CD4-positive, alpha-beta T cell treated with Interleukin-6 at 100 ng/mL for 8 hours (primary cell): ENCODE data around the gene TBC1D22B.
"Not testable (repeated sequence)": the region's sequence is repeated elsewhere in the genome, so short reads cannot be mapped to it uniquely, and the experiment has no call there.

ENCODE experiments used
- DNase-seq: peaks from one replicate; pipeline ENCODE4 v3.0.0-alpha.2; 2020; ENCODE audit warnings: mixed read lengths, low spot score

TBC1D22B gene

GRCh38 chr6:37303891-37304503, 46.4 kb downstream of the TBC1D22B start:
- DNase-seq, result no peak

GRCh38 chr6:37304766-37305165, 47.2 kb downstream of the TBC1D22B start:
- DNase-seq, result no peak

- DNase-seq, result no peak
Observed at GRCh38 chr6:37305841-37306425, 48.4 kb downstream of the TBC1D22B start.

GRCh38 chr6:37306624-37307222, 49.2 kb downstream of the TBC1D22B start:
- DNase-seq, result no peak

GRCh38 chr6:37307484-37307883, 49.9 kb downstream of the TBC1D22B start:
- not testable (repeated sequence) for DNase-seq

- no peak for DNase-seq
Observed at GRCh38 chr6:37308069-37308815, 50.7 kb downstream of the TBC1D22B start.

- no peak for DNase-seq
Observed at GRCh38 chr6:37309046-37309445, 51.5 kb downstream of the TBC1D22B start.

- no peak for DNase-seq
Observed at GRCh38 chr6:37309692-37310091, 52.1 kb downstream of the TBC1D22B start.

GRCh38 chr6:37310966-37311365, 53.4 kb downstream of the TBC1D22B start:
- DNase-seq, result no peak

- DNase-seq, result no peak
Observed at GRCh38 chr6:37311741-37312473, 54.3 kb downstream of the TBC1D22B start.

GRCh38 chr6:37313723-37314486, 56.3 kb downstream of the TBC1D22B start:
- DNase-seq, result no peak

- peak; percentile 27 for DNase-seq
Observed at GRCh38 chr6:37314487-37315156, 57.0 kb downstream of the TBC1D22B start.

GRCh38 chr6:37315157-37315515, 57.6 kb downstream of the TBC1D22B start:
- no peak for DNase-seq

- DNase-seq, result no peak
Observed at GRCh38 chr6:37316071-37316470, 58.5 kb downstream of the TBC1D22B start.

- no peak for DNase-seq
Observed at GRCh38 chr6:37317312-37318038, 59.9 kb downstream of the TBC1D22B start.

GRCh38 chr6:37319156-37319555, 61.6 kb downstream of the TBC1D22B start:
- DNase-seq, result no peak

- no peak for DNase-seq
Observed at GRCh38 chr6:37319856-37320480, 62.4 kb downstream of the TBC1D22B start.

GRCh38 chr6:37320646-37321045, 63.1 kb downstream of the TBC1D22B start:
- no peak for DNase-seq

- no peak for DNase-seq
Observed at GRCh38 chr6:37321101-37321500, 63.5 kb downstream of the TBC1D22B start.
